Activated naive CD4-positive, alpha-beta T cell treated with anti-CD3 and anti-CD28 coated beads, Interleukin-2, amount 50 U/mL, for 72 hours (primary cell): ENCODE measurements around the gene CAMK2D. TPM values are rescaled to one million over a fixed set of nuclear protein-coding genes. Genes with fewer than 3 reads are reported as not detected.

Experiments
- ATAC-seq, 2 donors: fragments of 150-1000 bp; cut with Tn5 transposase; 2 replicates each; pipeline ENCODE4 v1.10.0; 2021; ENCODE audit warnings: mild to moderate bottlenecking in 2 of 2, moderate library complexity in 2 of 2
- DNase-seq, 2 donors: peaks; one replicate each; pipeline ENCODE4 v3.0.0; 2021 to 2022; ENCODE audit warnings: low spot score in 2 of 2
- H3K27ac Mint-ChIP-seq, 2 donors: one replicate each; pipeline ENCODE4 v1.8.0; 2022; ENCODE audit warnings: mild to moderate bottlenecking in 2 of 2, mixed read lengths in 2 of 2
- H3K36me3 Mint-ChIP-seq, 2 donors: one replicate each; pipeline ENCODE4 v1.8.0; 2022; ENCODE audit warnings: mixed read lengths in 2 of 2
- H3K9me3 Mint-ChIP-seq, 2 donors: one replicate each; pipeline ENCODE4 v1.8.0; 2022; ENCODE audit warnings: mixed read lengths in 2 of 2
- total RNA-seq, 2 donors: library from RNA; stranded (reverse); gene quantifications; one replicate each; pipeline ENCODE4 v1.2.3, GENCODE V29; 2022

The CAMK2D gene
- total RNA-seq, 2 donors from 2014 or later: 61.3 to 74.6 TPM

GRCh38 chr4:113404167-113404571 lies 357.4 kb downstream of the CAMK2D start:
- no peak for ATAC-seq
- Mint-ChIP-seq H3K9me3 (no peaks in the 10 kb centered on the region), H3K36me3 (peaks cover 0 to 6% of the 10 kb centered on the region in 2 donors), H3K27ac (no peak overlapping the region)
- DNase-seq: no peak

Other genes with a start within 250 kb of the CAMK2D start
- under 1 TPM in 1 of 2 donors, not detected in 1; 0.14 TPM for gene ARSJ, start 217.9 kb upstream of the CAMK2D start, total RNA-seq